Common myeloid progenitor, CD34-positive (primary cell): Measurements from ENCODE around the gene DGLUCY.
"Not testable (repeated sequence)": the region's sequence is repeated elsewhere in the genome, so short reads cannot be mapped to it uniquely, and the experiment has no call there.

Experiments used
- CTCF ChIA-PET: fragments of 350-600 bp; sonication (Branson Sonifier 250); formaldehyde crosslinking; loops from one replicate; lab custom pipeline; 2021; ENCODE audit warnings: antibody characterized with exemption; lab: Charles Lee
- POLR2A ChIA-PET: fragments of 350-600 bp; sonication (Branson Sonifier 250); formaldehyde crosslinking; loops from one replicate; lab custom pipeline; 2021; ENCODE audit warnings: antibody characterized with exemption; lab: Charles Lee
- DNase-seq, 3 donors: peaks; one replicate each; pipeline versions ENCODE4 v3.0.0 to v3.0.0-alpha.2; 2013
- H3K27ac ChIP-seq, 2 experiments: 1 replicate in 1 of 2; 2 replicates in 1 of 2; pipeline ENCODE4 v1.7.0; 2013; ENCODE audit warnings: inconsistent platforms in 2 of 2, low read length in 2 of 2, mild to moderate bottlenecking in 2 of 2, low read depth in 1 of 2, moderate library complexity in 1 of 2; ENCODE audit not compliant: severe bottlenecking in 2 of 2, insufficient read depth in 1 of 2, poor library complexity in 1 of 2
- H3K27me3 ChIP-seq, 5 experiments: replicated peaks in 2 of 5; 1 replicate in 3 of 5; 2 replicates in 2 of 5; pipeline versions ENCODE4 v1.6.1 to v1.7.0; 2013; ENCODE audit warnings: low read length in 4 of 5, mild to moderate bottlenecking in 2 of 5, moderate library complexity in 2 of 5, inconsistent platforms in 1 of 5; ENCODE audit not compliant: insufficient read depth in 5 of 5, control insufficient read depth in 4 of 5
- H3K36me3 ChIP-seq, 4 experiments: 1 replicate in 2 of 4; 2 replicates in 2 of 4; pipeline versions ENCODE4 v1.6.1 to v1.7.0; 2013; ENCODE audit warnings: low read length in 3 of 4, control low read depth in 1 of 4, mild to moderate bottlenecking in 1 of 4; ENCODE audit not compliant: control insufficient read depth in 4 of 4, insufficient read depth in 4 of 4
- H3K4me1 ChIP-seq, 4 experiments: 1 replicate in 3 of 4; 2 replicates in 1 of 4; pipeline versions ENCODE4 v1.6.1 to v1.7.1; 2013; ENCODE audit warnings: low read length in 3 of 4, mild to moderate bottlenecking in 3 of 4, control low read depth in 1 of 4, inconsistent platforms in 1 of 4, moderate library complexity in 1 of 4; ENCODE audit not compliant: control insufficient read depth in 4 of 4, insufficient read depth in 4 of 4; ENCODE audit errors: control extremely low read depth in 1 of 4
- H3K4me3 ChIP-seq, 7 experiments: 1 replicate in 4 of 7; 2 replicates in 3 of 7; pipeline versions ENCODE4 v1.5.1 to v1.7.0; 2013; ENCODE audit warnings: mild to moderate bottlenecking in 7 of 7, low read length in 6 of 7, moderate library complexity in 6 of 7, inconsistent platforms in 2 of 7, low read depth in 2 of 7, control low read depth in 1 of 7; ENCODE audit not compliant: insufficient read depth in 4 of 7, control insufficient read depth in 1 of 7; ENCODE audit errors: extremely low read depth in 1 of 7
- H3K9me3 ChIP-seq, 5 experiments: 1 replicate in 4 of 5; 2 replicates in 1 of 5; pipeline versions ENCODE4 v1.6.1 to v1.7.1; 2013; ENCODE audit warnings: low read length in 4 of 5, mild to moderate bottlenecking in 2 of 5, inconsistent platforms in 1 of 5, low read depth in 1 of 5, moderate library complexity in 1 of 5; ENCODE audit not compliant: control insufficient read depth in 4 of 5, insufficient read depth in 2 of 5; ENCODE audit errors: control extremely low read depth in 1 of 5
- WGBS: methylation state at CpG from one replicate; pipeline ENCODE4 v1.1.5; 2013; ENCODE audit not compliant: insufficient coverage; 5-methylcytosine and 5-hydroxymethylcytosine counted together

Gene DGLUCY

DNA sequence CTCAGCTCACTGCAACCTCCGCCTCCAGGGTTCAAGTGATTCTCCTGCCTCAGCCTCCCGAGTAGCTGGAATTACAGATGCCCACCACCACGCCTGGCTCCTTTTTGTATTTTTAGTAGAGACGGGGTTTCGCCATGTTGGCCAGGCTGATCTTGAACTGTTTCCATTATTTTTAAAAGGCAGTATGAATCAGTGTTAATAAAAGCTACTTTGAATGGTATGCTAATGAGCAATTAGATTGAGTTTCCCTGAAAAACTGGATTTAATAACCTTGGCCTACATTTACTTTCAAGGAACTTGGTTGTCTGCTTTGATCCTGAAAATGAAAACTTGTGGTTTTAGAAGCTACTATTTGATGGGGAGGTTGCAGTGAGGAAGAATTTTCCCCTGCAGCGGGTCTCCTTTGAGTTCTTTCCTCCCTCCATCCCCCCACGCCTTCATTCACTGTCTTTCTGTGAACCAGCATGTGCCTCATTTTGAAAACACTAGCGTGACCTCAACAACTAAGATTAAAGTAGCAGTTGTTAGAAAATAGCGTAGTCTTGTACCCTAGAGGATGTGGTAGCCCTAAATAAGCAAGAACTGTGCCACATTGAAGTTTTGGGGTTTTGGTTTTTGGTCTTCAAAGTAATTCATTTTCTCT lies 35.7 kb upstream of the DGLUCY start:
- 100% methylated on average over 4 of the region's 9 CpGs for WGBS
- DNase-seq: no peak
- Histone ChIP-seq H3K27ac (no peak overlapping the region), H3K27me3 (no peaks in the 10 kb centered on the region), H3K4me1 (peaks cover 0 to 10% (median 0%) of the 10 kb centered on the region in 4 experiments), H3K9me3 (no peaks in the 10 kb centered on the region), H3K36me3 (no peaks in the 10 kb centered on the region), H3K4me3 (no peak overlapping the region)
- CTCF ChIA-PET: interaction anchor here (0.7 to 1.3 kb wide), 2 partner anchors 14 to 170 kb away, joined by 3 to 4 read pairs; no protein-coding TSS in a partner anchor
- POLR2A ChIA-PET: interaction anchor here (0.7 kb wide), 1 partner anchor 347 kb away, joined by 3 read pairs; no protein-coding TSS in a partner anchor

DNA sequence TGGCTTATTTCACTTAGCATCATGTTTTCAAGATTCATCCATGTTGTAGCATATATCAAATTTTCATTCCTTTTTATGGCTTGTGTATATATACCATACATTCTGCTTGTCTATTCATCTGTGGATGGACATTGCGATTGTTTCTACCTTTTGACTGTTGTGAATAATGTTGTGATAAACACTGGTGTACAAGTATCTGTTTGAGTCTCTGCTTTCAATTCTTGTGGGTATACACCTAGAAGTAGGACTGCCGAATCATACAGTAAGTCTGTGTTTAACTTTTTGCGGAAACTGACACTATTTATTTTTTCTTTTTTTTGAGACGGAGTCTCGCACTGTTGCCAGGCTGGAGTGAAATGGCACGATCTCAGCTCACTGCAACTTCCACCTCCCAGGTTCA lies 33.8 kb upstream of the DGLUCY start:
- Histone ChIP-seq H3K4me1 (peaks cover 0 to 10% (median 0%) of the 10 kb centered on the region in 4 experiments), H3K4me3 (no peak overlapping the region), H3K27ac (no peak overlapping the region), H3K9me3 (no peaks in the 10 kb centered on the region), H3K27me3 (no peaks in the 10 kb centered on the region), H3K36me3 (peaks cover 0 to 2% (median 0%) of the 10 kb centered on the region in 4 experiments)
- DNase-seq: no peak
- WGBS: 94% methylated on average over 5 of the region's 6 CpGs
- CTCF ChIA-PET: no interaction called here
- POLR2A ChIA-PET: no interaction called here

DNA sequence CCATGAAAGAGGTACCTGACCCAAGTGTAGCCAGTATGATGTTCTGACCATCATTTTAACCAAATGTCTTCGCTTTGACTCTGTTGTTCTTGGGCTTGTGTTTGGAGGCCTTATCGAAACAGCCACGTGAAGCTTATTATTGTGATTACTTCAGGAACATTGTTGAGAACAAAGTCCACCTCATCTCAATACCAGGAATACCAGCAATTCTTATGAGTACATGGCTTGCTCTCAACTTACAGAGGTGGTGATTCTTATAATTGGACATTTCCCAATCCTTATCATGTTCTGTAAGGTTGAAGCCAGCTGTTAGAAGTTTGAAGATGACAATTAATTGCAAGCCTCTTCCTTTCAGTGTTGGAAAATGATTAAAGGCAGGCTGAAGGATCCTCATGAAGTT lies 31.6 kb upstream of the DGLUCY start:
- WGBS: 100% methylated on average over 1 of the region's 3 CpGs
- Histone ChIP-seq H3K27ac (no peak overlapping the region), H3K4me1 (peaks cover 0 to 10% (median 0%) of the 10 kb centered on the region in 4 experiments), H3K36me3 (peaks cover 0 to 2% (median 0%) of the 10 kb centered on the region in 4 experiments), H3K9me3 (no peaks in the 10 kb centered on the region), H3K27me3 (no peaks in the 10 kb centered on the region), H3K4me3 (no peak overlapping the region)
- POLR2A ChIA-PET: no interaction called here
- CTCF ChIA-PET: interaction anchor here (0.6 to 1.2 kb wide), 2 partner anchors 16 to 24 kb away, joined by 3 read pairs; no protein-coding TSS in a partner anchor
- DNase-seq: no peak

DNA sequence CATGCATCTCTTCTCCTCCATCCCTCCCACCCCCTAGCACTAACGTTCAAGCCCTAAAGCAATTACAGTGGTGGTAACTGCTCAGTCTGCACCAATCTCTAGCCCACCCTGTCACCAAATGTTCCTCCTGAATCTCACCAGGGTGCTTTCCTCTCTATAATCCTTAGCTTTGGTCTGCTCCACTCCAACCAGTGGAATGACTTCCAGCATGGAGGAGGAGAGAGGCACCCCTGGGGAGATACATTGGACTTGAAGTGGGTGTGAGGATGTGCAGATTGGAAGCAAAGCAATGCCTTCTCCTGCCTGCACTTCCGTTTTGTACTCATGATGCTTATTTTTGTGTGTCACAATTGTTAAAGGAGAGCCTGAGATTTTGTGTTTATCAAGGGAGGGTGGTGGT lies 29.4 kb upstream of the DGLUCY start:
- WGBS: 100% methylated on average over 2 of the region's 2 CpGs
- DNase-seq: no peak
- peaks cover 0 to 2% (median 0%) of the 10 kb centered on the region in 4 experiments for H3K36me3 ChIP-seq
- ChIA-PET CTCF (no interaction called here), POLR2A (no interaction called here)
- no peaks in the 10 kb centered on the region for H3K27me3 ChIP-seq
- H3K9me3 ChIP-seq: no peaks in the 10 kb centered on the region
- no peaks in the 10 kb centered on the region for H3K4me1 ChIP-seq
- no peak overlapping the region for H3K4me3 ChIP-seq
- H3K27ac ChIP-seq: no peak overlapping the region

DNA sequence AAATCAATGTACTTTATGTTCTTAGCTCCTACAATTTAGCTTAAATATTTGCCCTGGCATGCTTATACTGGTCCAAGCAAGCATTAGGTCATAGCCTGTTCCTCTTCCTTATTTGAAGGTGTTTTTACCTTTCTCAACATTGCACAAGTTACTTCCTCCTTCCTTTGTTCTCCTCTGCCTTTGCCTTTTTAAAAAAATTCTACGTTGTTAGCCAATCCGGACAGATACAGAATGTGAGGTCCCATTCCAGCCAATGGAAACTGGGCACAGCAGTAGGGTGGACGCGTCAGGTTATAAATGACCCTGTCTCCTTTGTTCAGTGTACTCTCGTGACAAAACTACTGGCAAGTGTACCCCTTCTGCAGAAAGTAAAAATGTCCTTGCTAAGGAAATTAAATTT lies 26.4 kb upstream of the DGLUCY start:
- H3K27me3 ChIP-seq, DNase-seq, H3K9me3 ChIP-seq, H3K4me1 ChIP-seq, POLR2A ChIA-PET, H3K27ac ChIP-seq, H3K36me3 ChIP-seq, H3K4me3 ChIP-seq: not testable (repeated sequence)
- WGBS: 94% methylated on average over 4 of the region's 5 CpGs
- CTCF ChIA-PET: interaction anchor here (0.9 to 1.9 kb wide), 4 partner anchors 9 to 17 kb away, joined by 3 to 5 read pairs (median 4); no protein-coding TSS in a partner anchor

DNA sequence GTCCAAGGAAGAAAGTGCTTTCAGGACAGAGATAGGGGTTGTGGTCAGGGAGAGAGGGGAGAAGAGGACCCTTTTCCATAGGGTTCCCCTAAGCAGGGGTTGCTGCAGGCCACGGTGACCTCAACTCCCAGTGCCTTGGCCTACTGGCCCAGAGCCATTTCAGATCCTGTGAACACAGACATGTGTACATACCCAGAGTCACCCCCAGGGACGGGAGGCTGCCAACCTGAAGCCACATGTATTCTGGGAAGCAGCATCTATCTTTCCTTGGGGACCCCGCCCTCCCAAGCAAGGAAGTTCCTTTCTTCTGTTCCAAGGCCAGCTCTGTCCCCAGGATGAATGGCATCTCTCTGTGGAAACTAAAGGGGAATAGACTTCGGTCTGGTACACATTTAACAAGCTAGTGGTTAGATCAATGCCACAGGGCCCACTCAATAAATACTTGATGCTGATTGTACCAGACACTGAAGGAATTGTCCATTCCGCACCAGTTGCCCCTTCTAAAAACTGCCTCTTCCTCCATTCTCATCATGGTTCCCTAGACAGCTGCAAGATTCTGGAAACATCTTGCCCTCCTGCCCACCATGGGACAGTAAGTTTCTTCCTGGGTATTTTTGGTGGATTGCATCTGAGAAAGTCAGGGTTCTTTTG lies 25.2 kb upstream of the DGLUCY start:
- CTCF ChIA-PET: interaction anchor here (0.9 to 1.9 kb wide), 3 partner anchors 9 to 18 kb away, joined by 3 to 4 read pairs (median 3); no protein-coding TSS in a partner anchor
- no peak for DNase-seq
- WGBS: 100% methylated on average over 5 of the region's 5 CpGs
- no peak overlapping the region for H3K27ac ChIP-seq
- H3K27me3 ChIP-seq: no peaks in the 10 kb centered on the region
- H3K4me3 ChIP-seq: no peak overlapping the region
- H3K36me3 ChIP-seq: peaks cover 0 to under 1% (median 0%) of the 10 kb centered on the region in 4 experiments
- POLR2A ChIA-PET: no interaction called here
- H3K4me1 ChIP-seq: no peaks in the 10 kb centered on the region
- no peaks in the 10 kb centered on the region for H3K9me3 ChIP-seq
